ENCODE results near the gene RGS3.

RGS3 gene

DNA sequence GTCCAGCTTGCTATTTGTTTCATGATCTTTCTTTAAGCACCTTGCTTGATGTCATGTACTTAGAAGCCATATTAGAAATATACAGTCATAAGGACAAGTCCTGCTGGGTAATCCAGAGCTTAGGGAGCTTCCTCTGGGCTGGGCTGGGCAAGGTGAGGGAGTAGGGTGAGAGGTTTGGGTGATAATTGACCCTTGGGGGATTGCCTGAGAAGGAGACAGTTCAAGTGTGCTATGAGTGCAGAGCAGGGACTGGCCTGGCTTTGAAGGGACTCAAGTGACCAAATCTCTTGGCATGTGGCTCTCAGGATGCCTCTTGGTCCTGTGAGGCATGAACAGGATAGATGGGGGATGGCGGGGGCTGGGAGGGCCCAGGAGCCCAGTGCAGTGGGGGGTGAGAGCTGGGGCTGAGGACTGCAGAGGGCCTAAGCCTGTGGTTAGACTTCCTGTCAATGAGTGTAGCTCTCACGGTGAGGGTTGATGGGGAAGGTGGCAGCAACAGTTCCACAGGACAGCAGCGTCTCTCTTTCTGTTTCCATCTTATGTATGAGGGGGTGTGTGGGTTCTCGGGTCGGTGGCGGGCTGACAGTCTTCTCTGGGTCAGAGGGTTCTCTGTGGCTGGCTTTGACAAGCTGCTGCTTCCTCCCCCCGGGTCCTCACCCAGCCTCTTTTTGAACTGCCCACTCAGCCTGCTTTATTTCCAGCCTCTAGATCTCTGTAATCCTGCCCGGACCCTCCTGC lies 53.5 kb downstream of the RGS3 start:
- TF ChIP-seq, protein P1, sequence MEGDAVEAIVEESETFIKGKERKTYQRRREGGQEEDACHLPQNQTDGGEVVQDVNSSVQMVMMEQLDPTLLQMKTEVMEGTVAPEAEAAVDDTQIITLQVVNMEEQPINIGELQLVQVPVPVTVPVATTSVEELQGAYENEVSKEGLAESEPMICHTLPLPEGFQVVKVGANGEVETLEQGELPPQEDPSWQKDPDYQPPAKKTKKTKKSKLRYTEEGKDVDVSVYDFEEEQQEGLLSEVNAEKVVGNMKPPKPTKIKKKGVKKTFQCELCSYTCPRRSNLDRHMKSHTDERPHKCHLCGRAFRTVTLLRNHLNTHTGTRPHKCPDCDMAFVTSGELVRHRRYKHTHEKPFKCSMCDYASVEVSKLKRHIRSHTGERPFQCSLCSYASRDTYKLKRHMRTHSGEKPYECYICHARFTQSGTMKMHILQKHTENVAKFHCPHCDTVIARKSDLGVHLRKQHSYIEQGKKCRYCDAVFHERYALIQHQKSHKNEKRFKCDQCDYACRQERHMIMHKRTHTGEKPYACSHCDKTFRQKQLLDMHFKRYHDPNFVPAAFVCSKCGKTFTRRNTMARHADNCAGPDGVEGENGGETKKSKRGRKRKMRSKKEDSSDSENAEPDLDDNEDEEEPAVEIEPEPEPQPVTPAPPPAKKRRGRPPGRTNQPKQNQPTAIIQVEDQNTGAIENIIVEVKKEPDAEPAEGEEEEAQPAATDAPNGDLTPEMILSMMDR (IDR thresholded peaks at IDR 0.05; ENCODE audit: insufficient read depth, missing control alignments), result no peak
- DNase-seq (ENCODE audit: insufficient read length, low spot score) (no peak), FAIRE-seq (no peak)

DNA sequence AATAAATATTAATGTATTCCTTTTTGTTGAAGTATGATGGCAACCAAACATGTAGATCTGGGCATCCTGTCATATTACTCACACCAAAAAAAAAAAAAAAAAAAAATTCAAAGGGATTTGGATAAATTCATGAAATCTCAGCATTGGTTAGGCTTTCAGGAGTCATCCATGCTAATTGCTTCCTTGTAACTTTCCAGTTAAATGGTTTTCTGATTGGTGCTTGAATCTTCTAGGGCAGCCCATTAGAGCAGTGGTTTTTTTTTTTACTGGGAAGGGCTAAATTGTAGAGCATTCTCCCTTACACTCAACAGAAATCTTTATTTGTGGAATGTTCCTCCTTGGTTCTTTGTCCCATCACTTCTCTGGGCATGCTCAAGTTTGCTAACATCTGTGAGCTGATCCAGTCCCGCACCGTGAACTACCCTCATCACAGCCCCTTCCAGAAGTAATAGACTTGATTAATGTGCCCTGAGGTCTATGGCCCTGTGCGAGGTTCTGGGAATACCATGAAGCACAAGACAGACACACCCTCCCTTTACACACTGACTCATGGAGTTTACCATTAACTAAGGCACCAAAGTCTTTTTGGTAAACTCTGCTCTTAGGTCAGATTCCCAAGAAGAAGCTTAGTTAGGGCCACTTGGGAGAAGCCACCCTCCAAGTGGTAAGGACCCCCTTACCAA lies 56.0 kb downstream of the RGS3 start:
- no peak for DNase-seq (ENCODE audit: insufficient read length, low spot score)
- TF ChIP-seq, protein P1 (IDR thresholded peaks at IDR 0.05; ENCODE audit: insufficient read depth, missing control alignments), result no peak
- FAIRE-seq, result no peak

DNA sequence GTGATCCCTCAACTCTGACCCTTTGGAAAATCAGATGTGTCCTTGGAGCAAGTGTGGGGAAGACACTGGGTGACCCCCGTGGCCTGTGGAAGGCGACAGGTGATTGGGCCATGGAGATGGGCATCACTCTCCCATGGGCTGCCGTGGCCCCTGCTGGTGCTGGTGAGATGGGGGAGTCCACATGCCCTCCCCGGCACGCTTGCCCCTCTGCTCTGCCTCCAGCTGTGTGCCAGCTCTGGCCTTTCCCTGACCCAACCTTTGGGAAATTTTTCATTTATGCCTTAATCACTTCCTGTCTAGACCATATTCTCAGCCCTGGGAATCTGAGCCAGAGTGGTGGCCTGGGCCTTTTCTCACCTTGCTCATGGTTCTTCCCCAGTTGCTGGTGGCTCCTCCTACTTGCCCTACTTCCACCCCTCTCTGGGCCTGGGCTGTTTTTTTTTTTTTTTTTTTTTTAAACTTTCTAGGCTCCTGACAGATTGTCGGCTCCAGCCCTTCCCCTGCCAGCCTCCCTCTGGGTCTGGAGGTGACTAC lies 56.6 kb downstream of the RGS3 start:
- FAIRE-seq (no peak), DNase-seq (ENCODE audit: insufficient read length, low spot score) (no peak)

DNA sequence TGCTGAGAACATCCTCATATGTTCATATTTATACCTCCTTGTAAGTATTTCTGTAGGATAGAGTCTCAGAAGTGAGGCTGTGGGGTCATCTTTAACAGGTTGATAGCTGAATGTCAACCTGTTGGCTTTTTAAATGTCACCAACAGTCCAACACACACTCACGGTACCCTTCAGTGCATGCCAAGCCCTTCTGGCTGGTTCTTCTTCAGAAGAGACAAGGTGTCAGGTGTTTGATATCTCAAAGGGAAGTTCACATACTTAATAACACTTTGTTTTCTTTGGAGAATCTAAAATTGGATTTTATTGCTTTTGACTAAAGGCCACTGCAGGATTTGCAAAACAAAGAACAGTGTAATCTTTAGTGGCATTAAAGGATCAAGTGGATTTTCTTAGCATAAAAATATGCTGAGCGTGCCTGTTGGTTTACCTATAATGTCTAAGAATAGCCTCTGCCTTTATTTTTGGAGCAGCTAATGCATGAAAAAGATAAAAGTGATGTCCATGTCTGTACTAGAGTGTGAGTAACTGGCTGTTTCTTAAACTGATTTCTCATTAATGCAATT lies 58.2 kb downstream of the RGS3 start:
- TF ChIP-seq, protein P1 (IDR thresholded peaks at IDR 0.05; ENCODE audit: insufficient read depth, missing control alignments), result no peak
- DNase-seq (ENCODE audit: insufficient read length, low spot score) (no peak), FAIRE-seq (peak; percentile 60)

More for the DNA sequence above, 56.6 kb downstream of the RGS3 start:
- TF ChIP-seq, protein P1 (IDR thresholded peaks at IDR 0.05; ENCODE audit: insufficient read depth, missing control alignments), result no peak

DNA sequence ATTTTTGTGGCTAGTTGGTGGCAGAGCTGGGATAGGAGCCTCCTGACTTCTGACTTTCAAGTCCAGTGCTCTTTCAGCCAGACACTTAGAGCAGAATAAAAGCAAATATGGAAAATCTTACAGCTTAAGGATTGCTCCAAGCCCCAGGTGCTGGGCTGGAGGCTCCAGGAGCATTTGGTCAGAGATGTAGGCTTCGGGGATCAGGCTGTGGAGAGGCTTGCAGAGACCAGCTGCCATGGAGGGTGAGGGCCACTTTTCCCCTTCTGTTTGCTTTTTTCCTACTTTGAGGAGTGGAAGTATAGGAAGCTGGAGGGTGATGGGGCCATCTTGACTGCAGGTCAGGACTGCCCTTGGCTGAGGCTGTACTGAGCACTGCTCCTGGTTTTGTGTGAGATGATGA lies 58.9 kb downstream of the RGS3 start:
- DNase-seq (ENCODE audit: insufficient read length, low spot score) (peak; percentile 54), FAIRE-seq (no peak)
- TF ChIP-seq, protein P1 (IDR thresholded peaks at IDR 0.05; ENCODE audit: insufficient read depth, missing control alignments), result no peak

DNA sequence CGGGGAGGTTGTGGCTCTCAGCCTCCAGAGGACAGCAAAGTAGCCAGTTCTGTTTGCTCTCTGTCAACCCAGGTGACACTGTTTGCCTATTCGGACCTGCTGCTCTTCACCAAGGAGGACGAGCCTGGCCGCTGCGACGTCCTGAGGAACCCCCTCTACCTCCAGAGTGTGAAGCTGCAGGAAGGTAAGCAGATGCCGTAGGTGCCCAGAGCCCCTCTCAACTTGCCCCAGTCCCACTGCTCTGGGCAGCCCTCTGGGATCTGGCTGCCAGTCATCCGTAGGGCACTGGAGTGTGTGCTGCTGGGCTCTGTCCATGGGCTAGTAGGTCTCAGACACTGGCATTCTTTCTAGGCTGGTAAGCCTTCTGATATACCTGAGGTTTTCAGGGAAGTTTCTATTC lies 59.3 kb downstream of the RGS3 start:
- DNase-seq (ENCODE audit: insufficient read length, low spot score) (no peak), FAIRE-seq (no peak)

More for the DNA sequence above, 59.3 kb downstream of the RGS3 start:
- TF ChIP-seq, protein P1 (IDR thresholded peaks at IDR 0.05; ENCODE audit: insufficient read depth, missing control alignments), result no peak
